Measurements from ENCODE around the gene FNDC10.

FNDC10 gene

GRCh38 chr1:1594602-1595260 is 5.2 kb downstream of the FNDC10 start:
- peaks cover 39% of the 10 kb centered on the region for H3K27me3 ChIP-seq
- no peak for TF ChIP-seq CTCF (IDR thresholded peaks at IDR 0.05)
- H3K27ac ChIP-seq: no peak overlapping the region
- H3K4me1 ChIP-seq (ENCODE audit: control insufficient read depth in 1 of 2, insufficient read depth in 1 of 2, low read depth in 1 of 2, low read length in 1 of 2): peaks cover 5 to 7% of the 10 kb centered on the region in 2 experiments
- H3K36me3 ChIP-seq: no peaks in the 10 kb centered on the region
- no peak overlapping the region for H3K4me3 ChIP-seq (ENCODE audit: low read depth in 1 of 2, low read length in 1 of 2)
- no peaks in the 10 kb centered on the region for H3K9me3 ChIP-seq

- H3K36me3 ChIP-seq: no peaks in the 10 kb centered on the region
- H3K4me3 ChIP-seq (ENCODE audit: low read depth in 1 of 2, low read length in 1 of 2): no peak overlapping the region
- TF ChIP-seq CTCF (IDR thresholded peaks at IDR 0.05): no peak
- H3K27ac ChIP-seq: no peak overlapping the region
- peaks cover 34% of the 10 kb centered on the region for H3K27me3 ChIP-seq
- peaks cover under 1 to 1% of the 10 kb centered on the region in 2 experiments for H3K4me1 ChIP-seq (ENCODE audit: control insufficient read depth in 1 of 2, insufficient read depth in 1 of 2, low read depth in 1 of 2, low read length in 1 of 2)
- no peaks in the 10 kb centered on the region for H3K9me3 ChIP-seq
These were observed 5.9 kb downstream of the FNDC10 start for GRCh38 chr1:1593834-1594601.

- no peak overlapping the region for H3K4me3 ChIP-seq (ENCODE audit: low read depth in 1 of 2, low read length in 1 of 2)
These were observed 8.5 kb downstream of the FNDC10 start for GRCh38 chr1:1591452-1591851.

GRCh38 chr1:1583347-1584010 is 16.5 kb downstream of the FNDC10 start:
- Histone ChIP-seq H3K9me3 (no peaks in the 10 kb centered on the region), H3K4me3 (ENCODE audit: low read depth in 1 of 2, low read length in 1 of 2) (no peak overlapping the region), H3K27ac (no peak overlapping the region), H3K27me3 (peaks cover 79% of the 10 kb centered on the region), H3K4me1 (ENCODE audit: control insufficient read depth in 1 of 2, insufficient read depth in 1 of 2, low read depth in 1 of 2, low read length in 1 of 2) (no peaks in the 10 kb centered on the region), H3K36me3 (no peaks in the 10 kb centered on the region)
- no peak for TF ChIP-seq CTCF (IDR thresholded peaks at IDR 0.05)

More at GRCh38 chr1:1591452-1591851, 8.5 kb downstream of the FNDC10 start:
- H3K4me1 ChIP-seq (ENCODE audit: control insufficient read depth in 1 of 2, insufficient read depth in 1 of 2, low read depth in 1 of 2, low read length in 1 of 2): no peaks in the 10 kb centered on the region
- no peaks in the 10 kb centered on the region for H3K9me3 ChIP-seq
- H3K27ac ChIP-seq: no peak overlapping the region
- H3K27me3 ChIP-seq: peaks cover 17% of the 10 kb centered on the region
- no peak for TF ChIP-seq CTCF (IDR thresholded peaks at IDR 0.05)
- no peaks in the 10 kb centered on the region for H3K36me3 ChIP-seq

- TF ChIP-seq CTCF (IDR thresholded peaks at IDR 0.05): no peak
- Histone ChIP-seq H3K9me3 (no peaks in the 10 kb centered on the region), H3K4me1 (ENCODE audit: control insufficient read depth in 1 of 2, insufficient read depth in 1 of 2, low read depth in 1 of 2, low read length in 1 of 2) (no peaks in the 10 kb centered on the region), H3K27me3 (peaks cover 86% of the 10 kb centered on the region), H3K4me3 (ENCODE audit: low read depth in 1 of 2, low read length in 1 of 2) (no peak overlapping the region), H3K36me3 (no peaks in the 10 kb centered on the region), H3K27ac (no peak overlapping the region)
These were observed 17.2 kb downstream of the FNDC10 start for GRCh38 chr1:1582585-1583346.

All from neutrophil (primary cell).